HepG2 (cell line): ENCODE results near the gene PTPRN. TPM values are rescaled to one million over a fixed set of nuclear protein-coding genes. Genes with fewer than 3 reads are reported as not detected.

Experiments used
- ARNT ChIP-seq: fragments of 450-650 bp; IDR thresholded peaks from 2 replicates; pipeline ENCODE4 v1.6.1; 2017
- ELK4 ChIP-seq: sonication (generic); formaldehyde crosslinking; IDR thresholded peaks from 2 replicates; pipeline ENCODE4 v1.9.0; 2021; ENCODE audit warnings: missing genetic modification reagents, borderline replicate concordance
- HDAC2 ChIP-seq: sonication (generic); formaldehyde crosslinking; IDR thresholded peaks from 2 replicates; pipeline ENCODE4 v1.4.0; 2020; ENCODE audit warnings: missing genetic modification reagents
- KAT8 ChIP-seq: IDR thresholded peaks from 2 replicates; pipeline ENCODE4 v1.6.1; 2016; ENCODE audit warnings: missing genetic modification reagents, missing compliant biosample characterization
- KDM6A ChIP-seq: IDR thresholded peaks from 2 replicates; pipeline ENCODE4 v1.6.1; 2016; ENCODE audit warnings: low read depth
- KMT2B ChIP-seq: IDR thresholded peaks from 2 replicates; pipeline ENCODE4 v1.6.1; 2016; ENCODE audit warnings: missing genetic modification reagents, missing compliant biosample characterization
- MTERF4 ChIP-seq: sonication (generic); formaldehyde crosslinking; IDR thresholded peaks from 2 replicates; pipeline ENCODE4 v1.8.0; 2023; ENCODE audit warnings: mild to moderate bottlenecking, missing genetic modification reagents
- NRL ChIP-seq: sonication (generic); formaldehyde crosslinking; IDR thresholded peaks from 2 replicates; pipeline ENCODE4 v1.5.0; 2020; ENCODE audit warnings: missing genetic modification reagents, mild to moderate bottlenecking, moderate library complexity, borderline replicate concordance
- PCBP2 ChIP-seq: fragments of 200-400 bp; formaldehyde crosslinking; optimal IDR thresholded peaks from 2 replicates; pipeline ENCODE3; 2018; ENCODE audit warnings: low read length, low read depth; ENCODE audit not compliant: poor library complexity, severe bottlenecking
- PPARG ChIP-seq: conservative IDR thresholded peaks from 2 replicates; pipeline ENCODE4 v1.6.1; 2016; ENCODE audit warnings: missing biosample characterization, missing genetic modification reagents
- PRMT3 ChIP-seq: sonication (generic); formaldehyde crosslinking; IDR thresholded peaks from 2 replicates; pipeline ENCODE4 v1.8.1; 2022; ENCODE audit warnings: low read depth, mild to moderate bottlenecking, moderate library complexity, missing genetic modification reagents, borderline replicate concordance
- SIN3B ChIP-seq: fragments of 150-350 bp; IDR thresholded peaks from 2 replicates; pipeline ENCODE4 v1.6.1; 2014; ENCODE audit warnings: low read length
- SOX6 ChIP-seq, 2 experiments: fragments of 450-650 bp in 1 of 2; sonication (generic) in 1 of 2; formaldehyde crosslinking in 1 of 2; IDR thresholded peaks; 2 replicates each; pipeline versions ENCODE4 v1.4.0 to v1.6.1; 2017 to 2020; ENCODE audit warnings: antibody characterized with exemption in 1 of 2, mild to moderate bottlenecking in 1 of 2, missing genetic modification reagents in 1 of 2
- TEAD2 ChIP-seq: sonication (generic); formaldehyde crosslinking; IDR thresholded peaks from 2 replicates; pipeline ENCODE4 v1.9.0; 2021; ENCODE audit warnings: missing genetic modification reagents
- TEAD3 ChIP-seq: optimal IDR thresholded peaks from 2 replicates; pipeline ENCODE3; 2016; ENCODE audit warnings: borderline replicate concordance
- YEATS2 ChIP-seq: sonication (generic); formaldehyde crosslinking; IDR thresholded peaks from 2 replicates; pipeline ENCODE4 v1.4.0; 2020; ENCODE audit warnings: missing genetic modification reagents, borderline replicate concordance
- ZEB1 ChIP-seq: IDR thresholded peaks from 2 replicates; pipeline ENCODE4 v1.6.1; 2012; ENCODE audit warnings: mild to moderate bottlenecking, low read depth, inconsistent platforms; ENCODE audit not compliant: insufficient replicate concordance
- ZNF260 ChIP-seq: sonication (generic); formaldehyde crosslinking; IDR thresholded peaks from 2 replicates; pipeline ENCODE4 v1.4.0; 2020; ENCODE audit warnings: missing genetic modification reagents, low read depth, mild to moderate bottlenecking, borderline replicate concordance
- ZNF317 ChIP-seq: sonication (generic); formaldehyde crosslinking; IDR thresholded peaks from 2 replicates; pipeline ENCODE4 v1.5.0; 2020; ENCODE audit warnings: mild to moderate bottlenecking, missing genetic modification reagents
- ZNF329 ChIP-seq: sonication (generic); formaldehyde crosslinking; IDR thresholded peaks from 2 replicates; pipeline ENCODE4 v1.9.0; 2021; ENCODE audit warnings: low read depth, mild to moderate bottlenecking, missing genetic modification reagents
- ZNF350 ChIP-seq: sonication (generic); formaldehyde crosslinking; IDR thresholded peaks from 2 replicates; pipeline ENCODE4 v1.4.0; 2020; ENCODE audit warnings: mild to moderate bottlenecking, low read depth, missing genetic modification reagents, borderline replicate concordance
- ZNF484 ChIP-seq: sonication (generic); formaldehyde crosslinking; IDR thresholded peaks from 2 replicates; pipeline ENCODE4 v1.5.1; 2020; ENCODE audit warnings: mild to moderate bottlenecking, low read depth, missing genetic modification reagents, borderline replicate concordance
- ZNF546 ChIP-seq: sonication (generic); formaldehyde crosslinking; conservative IDR thresholded peaks from 2 replicates; pipeline ENCODE4 v1.8.1; 2023; ENCODE audit warnings: mild to moderate bottlenecking, missing genetic modification reagents
- ZNF558 ChIP-seq: sonication (generic); formaldehyde crosslinking; IDR thresholded peaks from 2 replicates; pipeline ENCODE4 v1.9.0; 2022; ENCODE audit warnings: mild to moderate bottlenecking, missing genetic modification reagents, borderline replicate concordance
- ZNF652 ChIP-seq: IDR thresholded peaks from 2 replicates; pipeline ENCODE4 v1.6.1; 2016; ENCODE audit warnings: low read depth, borderline replicate concordance
- ZNF704 ChIP-seq: sonication (generic); formaldehyde crosslinking; IDR thresholded peaks from 2 replicates; pipeline ENCODE4 v1.8.1; 2023; ENCODE audit warnings: mild to moderate bottlenecking, inconsistent platforms, moderate library complexity, missing genetic modification reagents, borderline replicate concordance
- ZNF709 ChIP-seq: sonication (generic); formaldehyde crosslinking; IDR thresholded peaks from 2 replicates; pipeline ENCODE4 v1.5.0; 2020; ENCODE audit warnings: mild to moderate bottlenecking, missing genetic modification reagents
- ZNF773 ChIP-seq: sonication (generic); formaldehyde crosslinking; IDR thresholded peaks from 2 replicates; pipeline ENCODE4 v1.4.0; 2020; ENCODE audit warnings: missing genetic modification reagents, borderline replicate concordance
- polyA plus RNA-seq, 8 experiments: library from polyadenylated mRNA; depleted of rRNA in 3 of 8; stranded (reverse) in 7 of 8; unstranded in 1 of 8; fragments of >200 nt; fragmentation: Illumina TruSeq in 4 of 8; extraction: Trizol in 4 of 8; gene quantifications; 2 replicates each; pipeline versions ENCODE4 v1.2.1 to v1.2.3, GENCODE V29; 2011 to 2016; ENCODE audit warnings: low read depth in 4 of 8, missing spikeins in 1 of 8, mixed read lengths in 1 of 8; ENCODE audit not compliant: insufficient read depth in 1 of 8
- total RNA-seq, 5 experiments: library from RNA; depleted of rRNA; stranded (reverse); fragments of >200 nt; fragmentation: Illumina TruSeq; extraction: Trizol; gene quantifications; 2 replicates each; pipeline ENCODE4 v1.2.3, GENCODE V29; 2016; ENCODE audit warnings: low read depth in 1 of 5

PTPRN gene
- total and polyA plus RNA-seq, 2 of the 13 experiments (the other 11 are each of a cell fraction or from before 2014, with no cell fraction given) = 0.26 TPM; not detected in 1

GRCh38 chr2:219279151-219279915, 29.9 kb downstream of the PTPRN start, which contains the start of gene DNAJB2 (continued):
- TF ChIP-seq ZNF704 (CRISPR knock-in tag) (no peak), PCBP2 (no peak), TEAD3 (peak; percentile 68), TEAD2 (no peak), ELK4 (CRISPR knock-in tag) (no peak), ZNF350 (CRISPR knock-in tag) (no peak), ZNF484 (no peak), KAT8 (CRISPR knock-in tag) (peak; percentile 90), ZNF317 (CRISPR knock-in tag) (0 out of 2 replicates have a peak, but pooled peaks have one; percentile 25), YEATS2 (CRISPR knock-in tag) (peak; percentile 82; the same call in 1 of the 2 replicates), ZNF546 (CRISPR knock-in tag) (peak; percentile 66), ZNF652 (CRISPR knock-in tag) (no peak), PPARG (CRISPR knock-in tag) (peak; percentile 71; the same call in 1 of the 2 replicates), ZNF709 (CRISPR knock-in tag) (peak; percentile 80; the same call in 1 of the 2 replicates), ZNF329 (CRISPR knock-in tag) (peak; percentile 51; the same call in 1 of the 2 replicates), ZNF773 (CRISPR knock-in tag) (peak; percentile 46; the same call in 1 of the 2 replicates), SIN3B (no peak), KDM6A (CRISPR knock-in tag) (peak; percentile 47; the same call in 1 of the 2 replicates), PRMT3 (CRISPR knock-in tag) (peak; percentile 45; the same call in 1 of the 2 replicates), MTERF4 (CRISPR knock-in tag) (peak; percentile 87; the same call in 1 of the 2 replicates), SOX6 (IDR thresholded peaks at IDR 0.05) (no peak), SOX6 (CRISPR knock-in tag; IDR thresholded peaks at IDR 0.05) (peak; percentile 52; the same call in 1 of the 2 replicates), ZNF260 (CRISPR knock-in tag) (no peak), NRL (CRISPR knock-in tag) (peak; percentile 96), ZNF558 (CRISPR knock-in tag) (peak; percentile 97; the same call in 1 of the 2 replicates), ZEB1 (no peak), ARNT (no peak), KMT2B (CRISPR knock-in tag) (peak; percentile 70), HDAC2 (CRISPR knock-in tag) (peak; percentile 75)
